GM12878 (cell line): ENCODE measurements around the gene SCMH1.

Experiments
- JUNB ChIP-seq: IDR thresholded peaks from 2 replicates; pipeline ENCODE4 v1.6.1; 2016; ENCODE audit warnings: antibody characterized with exemption, mild to moderate bottlenecking
- RFX5 ChIP-seq: IDR thresholded peaks from 2 replicates; pipeline ENCODE4 v1.6.1; 2011; ENCODE audit warnings: low read depth, low read length, improper control_type of control experiment

DNA sequence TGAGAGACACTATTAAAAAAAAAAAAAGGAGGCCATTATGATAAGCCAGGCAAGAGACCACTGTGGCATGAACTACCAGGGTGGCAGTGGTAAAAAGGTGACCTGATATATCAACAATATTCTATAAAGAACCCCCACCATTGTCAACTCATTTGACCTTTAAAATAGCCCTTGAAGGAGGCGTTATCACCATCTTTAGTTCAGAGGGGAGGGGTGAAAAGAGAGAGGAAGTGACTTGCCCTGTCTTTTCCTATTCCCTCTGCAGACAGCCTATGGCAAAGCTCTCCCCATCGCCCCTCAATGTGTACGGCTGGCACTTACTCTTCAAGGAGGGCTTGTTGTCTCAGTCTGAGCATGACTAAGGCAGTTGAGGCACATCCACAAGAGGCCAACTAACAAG lies 208.8 kb downstream of the SCMH1 start:
- TF ChIP-seq JUNB: no peak
- no peak for TF ChIP-seq RFX5
